Measurements from ENCODE around the gene KMT2A. TPM values are rescaled to one million over a fixed set of nuclear protein-coding genes. Genes with fewer than 3 reads are reported as not detected.
"Not testable (repeated sequence)": the region's sequence is repeated elsewhere in the genome, so short reads cannot be mapped to it uniquely, and the experiment has no call there.

KMT2A gene
- total RNA-seq, 1 donor from 2014 or later = 63.6 TPM

GRCh38 chr11:118476676-118477075, 40.4 kb downstream of the KMT2A start:
- H3K4me1 Mint-ChIP-seq = no peaks in the 10 kb centered on the region

GRCh38 chr11:118481238-118481637, 44.9 kb downstream of the KMT2A start:
- H3K27me3 ChIP-seq; H3K27ac ChIP-seq; H3K9me3 ChIP-seq (ENCODE audit: low read depth); H3K27me3 Mint-ChIP-seq (ENCODE audit: insufficient read depth, low read depth); H3K4me3 Mint-ChIP-seq; H3K9ac ChIP-seq; H3K4me3 ChIP-seq; H3K4me2 ChIP-seq; H3K4me1 ChIP-seq; H2AFZ ChIP-seq (replicated peaks); DNase-seq (ENCODE audit: low spot score); H3K9me3 Mint-ChIP-seq; H3K4me1 Mint-ChIP-seq; H3K27ac Mint-ChIP-seq: not testable (repeated sequence)
- H4K20me1 ChIP-seq (ENCODE audit: low read depth) = peaks cover 14% of the 10 kb centered on the region
- peaks cover 66% of the 10 kb centered on the region for H3K36me3 ChIP-seq
- peaks cover 17% of the 10 kb centered on the region for H3K79me2 ChIP-seq (ENCODE audit: low read depth)
- H3F3A ChIP-seq (ENCODE audit: low read depth) = peaks cover 53% of the 10 kb centered on the region
- H3K36me3 Mint-ChIP-seq = peaks cover 47% of the 10 kb centered on the region

More at GRCh38 chr11:118476676-118477075, 40.4 kb downstream of the KMT2A start:
- H3K4me1 ChIP-seq = peaks cover 8% of the 10 kb centered on the region
- peaks cover 38% of the 10 kb centered on the region for H3K36me3 ChIP-seq
- peaks cover 54% of the 10 kb centered on the region for H3K36me3 Mint-ChIP-seq
- no peak overlapping the region for H3K4me3 Mint-ChIP-seq
- H3F3A ChIP-seq (ENCODE audit: low read depth) = peaks cover 20% of the 10 kb centered on the region
- peaks cover 53% of the 10 kb centered on the region for H3K79me2 ChIP-seq (ENCODE audit: low read depth)
- no peaks in the 10 kb centered on the region for H3K27me3 ChIP-seq
- TF ChIP-seq EZH2 (IDR thresholded peaks at IDR 0.05) (no peak), CTCF (IDR thresholded peaks at IDR 0.05) (no peak), EZH2phosphoT487 (IDR thresholded peaks at IDR 0.05) (no peak)
- no peak for DNase-seq (ENCODE audit: low spot score)
- H2AFZ ChIP-seq (replicated peaks) = no peak overlapping the region
- H3K27ac ChIP-seq = no peak overlapping the region
- peaks cover 55% of the 10 kb centered on the region for H4K20me1 ChIP-seq (ENCODE audit: low read depth)
- H3K9ac ChIP-seq = no peak overlapping the region
- no peak overlapping the region for H3K27ac Mint-ChIP-seq
- H3K27me3 Mint-ChIP-seq (ENCODE audit: insufficient read depth, low read depth) = peaks cover 3% of the 10 kb centered on the region
- no peak overlapping the region for H3K4me3 ChIP-seq
- no peaks in the 10 kb centered on the region for H3K9me3 Mint-ChIP-seq
- no peak overlapping the region for H3K4me2 ChIP-seq
- H3K9me3 ChIP-seq (ENCODE audit: low read depth) = no peaks in the 10 kb centered on the region

GRCh38 chr11:118484405-118484804, 48.1 kb downstream of the KMT2A start:
- Histone ChIP-seq H3K27ac (no peak overlapping the region), H3F3A (ENCODE audit: low read depth) (peaks cover 64% of the 10 kb centered on the region), H3K4me3 (no peak overlapping the region), H3K36me3 (peaks cover 61% of the 10 kb centered on the region), H3K4me1 (no peaks in the 10 kb centered on the region), H3K9ac (no peak overlapping the region), H2AFZ (replicated peaks) (no peak overlapping the region), H3K9me3 (ENCODE audit: low read depth) (no peaks in the 10 kb centered on the region), H3K27me3 (no peaks in the 10 kb centered on the region), H3K4me2 (no peak overlapping the region), H3K79me2 (ENCODE audit: low read depth) (no peaks in the 10 kb centered on the region), H4K20me1 (ENCODE audit: low read depth) (peaks cover 5% of the 10 kb centered on the region)
- Mint-ChIP-seq H3K4me1 (no peaks in the 10 kb centered on the region), H3K9me3 (no peaks in the 10 kb centered on the region), H3K27me3 (ENCODE audit: insufficient read depth, low read depth) (peaks cover 3% of the 10 kb centered on the region), H3K27ac (no peak overlapping the region), H3K36me3 (peaks cover 32% of the 10 kb centered on the region), H3K4me3 (no peak overlapping the region)
- DNase-seq (ENCODE audit: low spot score) = no peak
- TF ChIP-seq EZH2 (IDR thresholded peaks at IDR 0.05) (no peak), EZH2phosphoT487 (IDR thresholded peaks at IDR 0.05) (no peak), CTCF (IDR thresholded peaks at IDR 0.05) (no peak)

GRCh38 chr11:118485273-118485672, 49.0 kb downstream of the KMT2A start:
- no peak overlapping the region for H3K4me2 ChIP-seq
- no peak overlapping the region for H3K9ac ChIP-seq
- H3K36me3 ChIP-seq = peaks cover 61% of the 10 kb centered on the region
- no peak overlapping the region for H3K27ac ChIP-seq
- H3K27ac Mint-ChIP-seq = no peak overlapping the region
- H3K4me1 ChIP-seq = no peaks in the 10 kb centered on the region
- H3K27me3 ChIP-seq = no peaks in the 10 kb centered on the region
- no peak for DNase-seq (ENCODE audit: low spot score)
- TF ChIP-seq EZH2 (IDR thresholded peaks at IDR 0.05) (no peak), EZH2phosphoT487 (IDR thresholded peaks at IDR 0.05) (no peak), CTCF (IDR thresholded peaks at IDR 0.05) (no peak)
- H3K4me1 Mint-ChIP-seq = no peaks in the 10 kb centered on the region
- H4K20me1 ChIP-seq (ENCODE audit: low read depth) = peaks cover 5% of the 10 kb centered on the region
- no peaks in the 10 kb centered on the region for H3K79me2 ChIP-seq (ENCODE audit: low read depth)
- H3K4me3 Mint-ChIP-seq = no peak overlapping the region
- no peak overlapping the region for H2AFZ ChIP-seq (replicated peaks)
- peaks cover 30% of the 10 kb centered on the region for H3K36me3 Mint-ChIP-seq
- peaks cover 72% of the 10 kb centered on the region for H3F3A ChIP-seq (ENCODE audit: low read depth)
- no peaks in the 10 kb centered on the region for H3K9me3 Mint-ChIP-seq
- H3K9me3 ChIP-seq (ENCODE audit: low read depth) = no peaks in the 10 kb centered on the region
- H3K27me3 Mint-ChIP-seq (ENCODE audit: insufficient read depth, low read depth) = peaks cover 3% of the 10 kb centered on the region
- H3K4me3 ChIP-seq = no peak overlapping the region
